Measurements from ENCODE around the gene PRMT3.

DNA sequence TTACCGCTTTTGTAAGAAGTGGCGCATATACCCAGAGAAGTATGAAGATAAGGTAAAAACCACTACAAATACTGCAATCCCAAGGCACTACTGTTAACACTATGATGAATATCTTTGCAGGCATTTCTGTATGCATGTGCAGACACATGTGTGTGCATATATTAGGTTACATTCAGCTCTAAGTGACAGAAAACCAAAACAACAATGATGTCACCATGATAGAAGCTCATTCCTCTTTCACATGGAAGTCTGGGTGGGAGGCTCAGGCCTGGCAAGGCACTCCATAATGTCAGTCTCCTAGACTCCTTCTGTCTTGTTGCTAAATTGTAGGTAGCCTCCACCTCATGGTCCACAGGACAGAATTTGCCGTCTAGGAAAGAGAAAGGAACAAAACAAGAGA is 148.8 kb downstream of the PRMT3 start:
- no peak for TF ChIP-seq ZNF274 (IDR thresholded peaks at IDR 0.05; ENCODE audit: low read depth, low read length)
- TF ChIP-seq YY1 (IDR thresholded peaks at IDR 0.05; ENCODE audit: insufficient read depth, insufficient read length) = no peak
- TF ChIP-seq SUZ12 (IDR thresholded peaks at IDR 0.05; ENCODE audit: extremely low read depth, insufficient read depth, insufficient read length) = no peak

Data from NT2/D1 (cell line).